Measurements from ENCODE around the gene TPP1.

Gene TPP1

DNA sequence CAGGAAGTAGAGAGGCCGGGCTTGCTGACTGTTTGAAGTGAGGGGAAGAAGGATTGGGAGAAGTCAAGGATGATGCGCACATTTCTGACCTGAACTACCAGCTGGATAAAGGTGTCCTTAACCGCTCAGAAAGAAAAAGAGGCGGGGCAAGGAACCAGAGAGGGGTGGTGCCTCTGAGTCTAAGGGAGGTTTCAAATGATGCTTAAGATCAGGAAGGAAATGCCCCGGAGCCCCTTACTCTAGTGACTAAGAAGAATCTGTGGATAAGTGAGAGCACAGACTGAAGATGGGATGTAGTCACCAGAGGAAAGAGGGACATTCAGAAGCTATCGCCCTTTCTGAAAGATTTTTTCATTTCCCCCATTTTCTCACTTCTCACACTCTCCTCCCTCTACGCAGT is 23.7 kb upstream of the TPP1 start:
- ATAC-seq (ENCODE audit: low read depth) = no peak
- Histone ChIP-seq H3K4me1 (ENCODE audit: insufficient read depth, poor library complexity, severe bottlenecking) (no peaks in the 10 kb centered on the region), H3K27me3 (ENCODE audit: insufficient read depth, poor library complexity, severe bottlenecking) (no peaks in the 10 kb centered on the region), H3K4me3 (ENCODE audit: severe bottlenecking) (no peak overlapping the region), H3K36me3 (ENCODE audit: low read depth) (no peaks in the 10 kb centered on the region), H3K9me3 (ENCODE audit: severe bottlenecking) (no peaks in the 10 kb centered on the region), H3K27ac (ENCODE audit: poor library complexity, severe bottlenecking) (no peak overlapping the region)
- no peak for DNase-seq (ENCODE audit: low spot score)
- TF ChIP-seq, protein P1, sequence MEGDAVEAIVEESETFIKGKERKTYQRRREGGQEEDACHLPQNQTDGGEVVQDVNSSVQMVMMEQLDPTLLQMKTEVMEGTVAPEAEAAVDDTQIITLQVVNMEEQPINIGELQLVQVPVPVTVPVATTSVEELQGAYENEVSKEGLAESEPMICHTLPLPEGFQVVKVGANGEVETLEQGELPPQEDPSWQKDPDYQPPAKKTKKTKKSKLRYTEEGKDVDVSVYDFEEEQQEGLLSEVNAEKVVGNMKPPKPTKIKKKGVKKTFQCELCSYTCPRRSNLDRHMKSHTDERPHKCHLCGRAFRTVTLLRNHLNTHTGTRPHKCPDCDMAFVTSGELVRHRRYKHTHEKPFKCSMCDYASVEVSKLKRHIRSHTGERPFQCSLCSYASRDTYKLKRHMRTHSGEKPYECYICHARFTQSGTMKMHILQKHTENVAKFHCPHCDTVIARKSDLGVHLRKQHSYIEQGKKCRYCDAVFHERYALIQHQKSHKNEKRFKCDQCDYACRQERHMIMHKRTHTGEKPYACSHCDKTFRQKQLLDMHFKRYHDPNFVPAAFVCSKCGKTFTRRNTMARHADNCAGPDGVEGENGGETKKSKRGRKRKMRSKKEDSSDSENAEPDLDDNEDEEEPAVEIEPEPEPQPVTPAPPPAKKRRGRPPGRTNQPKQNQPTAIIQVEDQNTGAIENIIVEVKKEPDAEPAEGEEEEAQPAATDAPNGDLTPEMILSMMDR (IDR thresholded peaks at IDR 0.05; ENCODE audit: poor library complexity, severe bottlenecking) = no peak

DNA sequence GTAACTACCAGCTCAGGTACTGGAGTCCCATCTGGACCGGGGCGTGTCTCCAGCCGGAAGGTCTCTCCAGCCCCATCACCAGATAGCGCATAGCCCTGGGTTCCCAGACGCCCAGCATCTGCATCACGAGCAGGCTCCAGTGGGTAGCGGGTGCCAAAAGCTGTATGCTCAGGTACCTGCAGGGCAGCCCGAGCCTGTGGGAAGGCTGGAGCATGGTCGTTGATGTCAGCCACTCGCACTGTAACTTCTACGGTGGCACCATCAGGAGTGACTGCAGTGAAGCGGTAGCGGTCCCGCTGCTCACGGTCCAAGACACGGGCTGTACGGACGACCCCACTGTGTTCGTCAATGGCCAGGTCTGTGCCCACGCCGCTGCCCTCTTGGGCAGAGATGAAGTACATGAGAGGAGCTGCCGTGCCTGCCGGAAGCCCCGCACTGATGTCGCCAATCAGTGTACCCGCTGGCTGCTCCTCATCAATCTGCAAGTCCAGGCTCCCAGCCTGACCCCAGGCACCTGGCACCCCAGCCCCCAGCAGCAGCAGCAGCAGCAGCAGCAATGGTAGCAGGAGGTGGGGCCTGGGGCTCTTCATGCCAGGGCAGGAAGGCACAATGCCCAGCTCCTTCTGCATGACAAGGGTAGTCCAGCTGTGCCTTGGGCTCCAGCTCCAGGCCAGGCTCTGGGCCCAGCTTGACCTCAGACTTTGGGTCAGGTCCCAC is 21.9 kb upstream of the TPP1 start:
- Histone ChIP-seq H3K4me3 (ENCODE audit: severe bottlenecking) (no peak overlapping the region), H3K9me3 (ENCODE audit: severe bottlenecking) (no peaks in the 10 kb centered on the region), H3K4me1 (ENCODE audit: insufficient read depth, poor library complexity, severe bottlenecking) (no peaks in the 10 kb centered on the region), H3K36me3 (ENCODE audit: low read depth) (no peaks in the 10 kb centered on the region), H3K27me3 (ENCODE audit: insufficient read depth, poor library complexity, severe bottlenecking) (no peaks in the 10 kb centered on the region), H3K27ac (ENCODE audit: poor library complexity, severe bottlenecking) (no peak overlapping the region)
- DNase-seq (ENCODE audit: low spot score) = no peak
- ATAC-seq (ENCODE audit: low read depth) = no peak
- TF ChIP-seq, protein P1 (IDR thresholded peaks at IDR 0.05; ENCODE audit: poor library complexity, severe bottlenecking) = no peak

DNA sequence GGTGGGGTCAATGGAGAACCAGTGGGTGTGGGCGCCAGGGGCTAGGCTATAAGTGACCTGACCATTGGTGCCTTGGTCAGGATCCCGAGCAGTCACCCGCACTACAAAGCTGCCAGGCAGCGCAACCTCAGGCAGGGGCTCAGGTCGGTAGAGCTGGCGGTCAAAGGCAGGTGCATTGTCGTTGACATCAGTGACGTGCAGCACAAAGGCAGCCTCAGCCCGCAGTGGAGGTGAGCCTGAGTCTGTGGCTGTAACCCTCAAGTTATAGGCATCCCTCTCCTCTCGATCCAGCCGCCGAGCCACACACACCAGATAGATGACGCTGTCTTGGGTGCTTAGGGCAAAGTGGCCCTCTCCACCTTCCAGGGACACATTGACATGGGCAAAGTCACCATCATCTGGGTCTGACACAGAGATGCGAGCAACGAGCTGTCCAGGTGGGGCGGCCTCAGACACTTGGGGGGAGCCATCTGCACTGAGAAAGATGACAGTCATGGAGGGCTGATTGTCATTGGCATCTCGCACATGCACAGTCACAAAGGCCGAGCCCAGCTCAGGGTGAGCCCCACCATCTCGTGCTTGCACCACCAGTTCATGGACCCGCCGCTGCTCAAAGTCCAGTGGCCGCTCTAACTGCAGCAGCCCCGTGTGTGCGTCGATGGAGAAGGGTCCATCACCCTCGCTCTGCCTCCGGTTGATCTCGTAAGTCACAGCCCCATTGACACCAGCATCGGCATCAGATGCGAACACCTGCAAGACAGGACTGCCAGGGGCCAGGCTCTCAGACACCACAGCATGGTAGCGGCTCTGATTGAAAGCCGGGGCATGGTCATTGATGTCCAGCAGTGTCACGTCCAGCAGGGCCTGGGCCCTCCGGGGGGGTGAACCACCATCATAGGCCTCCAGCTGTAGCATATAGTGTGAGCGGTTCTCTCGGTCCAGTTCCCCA is 21.1 kb upstream of the TPP1 start:
- Histone ChIP-seq H3K4me1 (ENCODE audit: insufficient read depth, poor library complexity, severe bottlenecking) (no peaks in the 10 kb centered on the region), H3K4me3 (ENCODE audit: severe bottlenecking) (no peak overlapping the region), H3K36me3 (ENCODE audit: low read depth) (no peaks in the 10 kb centered on the region), H3K9me3 (ENCODE audit: severe bottlenecking) (no peaks in the 10 kb centered on the region), H3K27ac (ENCODE audit: poor library complexity, severe bottlenecking) (no peak overlapping the region), H3K27me3 (ENCODE audit: insufficient read depth, poor library complexity, severe bottlenecking) (no peaks in the 10 kb centered on the region)
- DNase-seq (ENCODE audit: low spot score) (peak; percentile 41), ATAC-seq (ENCODE audit: low read depth) (no peak)
- TF ChIP-seq, protein P1 (IDR thresholded peaks at IDR 0.05; ENCODE audit: poor library complexity, severe bottlenecking) = no peak

DNA sequence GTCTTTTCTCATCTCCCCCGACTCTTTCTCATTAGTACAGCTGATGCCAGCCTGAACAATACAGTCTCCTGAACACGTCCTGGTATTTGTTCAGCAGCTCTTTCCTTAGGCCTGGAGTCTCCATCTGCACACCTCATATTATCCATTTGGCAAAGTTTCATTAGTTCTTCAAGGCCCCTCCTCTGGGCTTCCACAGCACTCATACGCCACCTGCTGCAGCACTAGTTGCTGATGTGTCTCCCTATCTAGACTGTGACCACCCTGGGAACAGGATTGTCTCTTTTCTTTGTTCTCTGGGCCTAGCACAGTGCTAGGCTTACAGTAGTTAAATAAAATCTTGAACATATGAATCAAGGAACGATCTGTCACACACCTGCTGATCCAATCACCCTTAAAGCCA is 19.2 kb upstream of the TPP1 start:
- Histone ChIP-seq H3K36me3 (ENCODE audit: low read depth) (no peaks in the 10 kb centered on the region), H3K27me3 (ENCODE audit: insufficient read depth, poor library complexity, severe bottlenecking) (no peaks in the 10 kb centered on the region), H3K9me3 (ENCODE audit: severe bottlenecking) (no peaks in the 10 kb centered on the region), H3K27ac (ENCODE audit: poor library complexity, severe bottlenecking) (no peak overlapping the region), H3K4me3 (ENCODE audit: severe bottlenecking) (no peak overlapping the region), H3K4me1 (ENCODE audit: insufficient read depth, poor library complexity, severe bottlenecking) (no peaks in the 10 kb centered on the region)
- ATAC-seq (ENCODE audit: low read depth) = 0 out of 3 replicates have a peak, but pooled peaks have one; percentile 16
- TF ChIP-seq, protein P1 (IDR thresholded peaks at IDR 0.05; ENCODE audit: poor library complexity, severe bottlenecking) = no peak
- DNase-seq (ENCODE audit: low spot score) = no peak

Measured in RWPE2 (cell line).